ENCODE measurements around the gene TSPAN14.

DNA sequence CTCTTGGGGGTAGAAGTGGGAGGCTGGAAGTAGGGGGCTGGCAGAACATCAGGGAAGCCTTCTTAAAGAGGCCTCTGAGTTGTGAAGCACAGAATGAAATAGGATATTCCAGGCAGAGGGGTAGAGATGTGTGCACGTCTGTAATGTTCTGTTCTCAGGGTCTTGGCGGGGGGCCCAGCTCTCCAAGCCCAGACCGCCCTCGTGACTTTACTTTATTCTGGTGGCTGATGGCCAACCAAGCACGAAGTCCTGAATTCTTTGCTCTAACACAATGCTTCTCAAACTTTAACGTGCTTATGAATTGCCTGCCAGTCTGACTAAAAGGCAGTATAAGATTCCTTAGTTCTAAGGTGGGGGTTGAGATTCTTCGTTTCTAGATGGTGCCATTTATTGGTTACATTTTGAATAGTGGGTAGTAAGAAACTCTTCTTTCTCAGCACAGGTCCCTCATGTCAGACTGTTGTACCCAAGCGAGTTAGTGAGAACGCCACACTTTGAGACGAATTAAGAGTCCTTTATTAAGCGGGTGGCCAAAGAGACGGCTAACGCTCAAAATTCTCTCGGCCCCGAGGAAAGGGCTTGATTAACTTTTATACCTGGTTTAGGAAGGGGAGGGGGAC is 37.5 kb upstream of the TSPAN14 start:
- TF ChIP-seq POLR2A (IDR thresholded peaks at IDR 0.05): no peak
- TF ChIP-seq, protein P1, sequence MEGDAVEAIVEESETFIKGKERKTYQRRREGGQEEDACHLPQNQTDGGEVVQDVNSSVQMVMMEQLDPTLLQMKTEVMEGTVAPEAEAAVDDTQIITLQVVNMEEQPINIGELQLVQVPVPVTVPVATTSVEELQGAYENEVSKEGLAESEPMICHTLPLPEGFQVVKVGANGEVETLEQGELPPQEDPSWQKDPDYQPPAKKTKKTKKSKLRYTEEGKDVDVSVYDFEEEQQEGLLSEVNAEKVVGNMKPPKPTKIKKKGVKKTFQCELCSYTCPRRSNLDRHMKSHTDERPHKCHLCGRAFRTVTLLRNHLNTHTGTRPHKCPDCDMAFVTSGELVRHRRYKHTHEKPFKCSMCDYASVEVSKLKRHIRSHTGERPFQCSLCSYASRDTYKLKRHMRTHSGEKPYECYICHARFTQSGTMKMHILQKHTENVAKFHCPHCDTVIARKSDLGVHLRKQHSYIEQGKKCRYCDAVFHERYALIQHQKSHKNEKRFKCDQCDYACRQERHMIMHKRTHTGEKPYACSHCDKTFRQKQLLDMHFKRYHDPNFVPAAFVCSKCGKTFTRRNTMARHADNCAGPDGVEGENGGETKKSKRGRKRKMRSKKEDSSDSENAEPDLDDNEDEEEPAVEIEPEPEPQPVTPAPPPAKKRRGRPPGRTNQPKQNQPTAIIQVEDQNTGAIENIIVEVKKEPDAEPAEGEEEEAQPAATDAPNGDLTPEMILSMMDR (IDR thresholded peaks at IDR 0.05): no peak
